K562 (cell line): ENCODE measurements around the gene MRPL11. TPM values are rescaled to one million over a fixed set of nuclear protein-coding genes. Genes with fewer than 3 reads are reported as not detected.

Source experiments
- BHLHE40 ChIP-seq: IDR thresholded peaks from 2 replicates; pipeline ENCODE4 v1.6.1; 2011; ENCODE audit warnings: low read length, improper control_type of control experiment
- CBX2 ChIP-seq: fragments of 200-600 bp; sonication (generic); IDR thresholded peaks from one replicate; pipeline ENCODE4 v1.6.1; 2012; ENCODE audit warnings: mild to moderate bottlenecking, low read length, inconsistent platforms; ENCODE audit not compliant: insufficient read depth, poor library complexity, severe bottlenecking
- CHD2 ChIP-seq: IDR thresholded peaks from 2 replicates; pipeline ENCODE4 v1.6.1; 2011; ENCODE audit warnings: low read depth, low read length
- EHMT2 ChIP-seq: fragments of 450-650 bp; IDR thresholded peaks from 2 replicates; pipeline ENCODE4 v1.6.1; 2018; ENCODE audit warnings: antibody characterized with exemption
- ETV6 ChIP-seq, 3 experiments: fragments of 150-350 bp in 1 of 3; sonication (generic) in 1 of 3; formaldehyde crosslinking in 1 of 3; IDR thresholded peaks; 2 replicates each; pipeline versions ENCODE4 v1.6.1 to v1.8.0; 2014 to 2022; ENCODE audit warnings: borderline replicate concordance in 2 of 3, low read depth in 2 of 3, antibody characterized with exemption in 1 of 3, low read length in 1 of 3, mild to moderate bottlenecking in 1 of 3, missing genetic modification reagents in 1 of 3
- KLF16 ChIP-seq: IDR thresholded peaks from 2 replicates; pipeline ENCODE4 v1.6.1; 2016; ENCODE audit warnings: antibody characterized with exemption
- MIER1 ChIP-seq: fragments of 450-650 bp; IDR thresholded peaks from 2 replicates; pipeline ENCODE4 v1.6.1; 2016; ENCODE audit warnings: antibody characterized with exemption, mild to moderate bottlenecking, low read depth
- RCOR1 ChIP-seq, 2 experiments: IDR thresholded peaks; 2 replicates each; pipeline ENCODE4 v1.6.1; 2012; ENCODE audit warnings: low read depth in 2 of 2, low read length in 2 of 2, borderline replicate concordance in 1 of 2, improper control_type of control experiment in 1 of 2
- RUNX1 ChIP-seq: sonication (generic); IDR thresholded peaks from 2 replicates; pipeline ENCODE4 v1.6.1; 2016; ENCODE audit warnings: antibody characterized with exemption, low read depth
- SNIP1 ChIP-seq: fragments of 450-650 bp; IDR thresholded peaks from 2 replicates; pipeline ENCODE4 v1.7.1; 2017; ENCODE audit warnings: low read depth, mild to moderate bottlenecking
- TEAD4 ChIP-seq, 2 experiments: sonication (generic) in 1 of 2; formaldehyde crosslinking in 1 of 2; IDR thresholded peaks; 2 replicates each; pipeline versions ENCODE4 v1.6.1 to v1.8.0; 2012 to 2022; ENCODE audit warnings: borderline replicate concordance in 1 of 2, inconsistent platforms in 1 of 2, low read length in 1 of 2, mild to moderate bottlenecking in 1 of 2, missing genetic modification reagents in 1 of 2
- polyA plus RNA-seq, 8 experiments: library from polyadenylated mRNA; depleted of rRNA in 4 of 8; stranded (reverse) in 5 of 8; unstranded in 3 of 8; fragments of >200 nt; fragmentation: Nextera tagmentation in 2 of 8; fragmentation: Illumina TruSeq in 1 of 8; extraction: Ambion mirVana in 2 of 8; extraction: Trizol in 1 of 8; gene quantifications; 2 replicates each; pipeline versions ENCODE4 v1.2.1 to v1.2.3, GENCODE V29; 2011 to 2014; ENCODE audit warnings: inconsistent platforms in 1 of 8, missing spikeins in 1 of 8
- total RNA-seq, 7 experiments: library from RNA; depleted of rRNA in 6 of 7; stranded (reverse); fragments of >200 nt in 6 of 7; fragmentation: Illumina TruSeq in 2 of 7; extraction: Trizol in 2 of 7; gene quantifications; 2 replicates each; pipeline versions ENCODE4 v1.2.1 to v1.2.3, GENCODE V29; 2011 to 2021; ENCODE audit warnings: low replicate concordance in 1 of 7
- TF ChIP-seq, protein P1 (sequence below): fragments of 250-450 bp; sonication (Bioruptor Pico); IDR thresholded peaks from 2 replicates; pipeline ENCODE4 v1.4.0; 2020; ENCODE audit warnings: mild to moderate bottlenecking, moderate library complexity, borderline replicate concordance
- TF ChIP-seq, protein P2 (sequence below): fragments of 450-650 bp; IDR thresholded peaks from 2 replicates; pipeline ENCODE4 v1.6.1; 2016; ENCODE audit warnings: mild to moderate bottlenecking, moderate library complexity

MRPL11 gene
- total and polyA plus RNA-seq, 9 of the 15 experiments (the other 6 are each of a cell fraction or from before 2014, with no cell fraction given) = 33.0 to 173 (median 91.9) TPM

DNA sequence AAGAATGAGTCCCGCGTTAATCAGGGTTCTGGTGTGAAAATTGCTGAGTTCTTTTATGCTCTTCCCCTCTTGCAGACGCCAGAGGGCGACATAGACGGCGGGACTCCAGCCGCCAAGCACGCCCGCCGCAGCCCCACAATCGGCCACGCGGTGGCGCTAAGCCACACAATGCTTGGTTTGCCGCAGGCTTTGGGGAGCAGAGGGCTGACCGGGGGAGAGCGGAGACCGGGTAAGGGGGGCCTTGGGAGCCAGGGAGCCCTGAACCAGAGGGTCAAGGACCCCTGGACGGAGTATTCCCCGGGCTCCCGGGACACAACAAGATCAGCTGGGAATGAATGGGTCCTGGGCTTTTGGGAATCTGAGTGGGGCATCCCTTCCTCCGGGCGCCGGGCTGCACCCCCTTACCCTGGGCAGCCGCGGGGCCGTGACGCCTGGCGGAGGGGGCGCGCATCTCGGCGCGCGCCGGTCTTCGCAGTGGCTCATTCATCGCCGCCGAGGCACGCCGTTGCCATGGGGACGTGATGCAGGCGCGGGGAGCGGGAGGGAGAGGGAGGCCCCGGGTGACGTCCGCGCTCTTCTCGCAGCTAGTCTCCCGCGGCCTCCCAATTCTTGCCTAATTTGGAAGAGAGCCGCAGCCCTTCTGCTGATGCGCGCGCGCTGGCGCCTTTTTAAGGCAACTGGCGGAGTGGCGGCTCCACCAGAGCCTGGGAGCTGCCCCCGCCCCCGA is 30.0 kb downstream of the MRPL11 start (continued):
- TF ChIP-seq, protein P1, sequence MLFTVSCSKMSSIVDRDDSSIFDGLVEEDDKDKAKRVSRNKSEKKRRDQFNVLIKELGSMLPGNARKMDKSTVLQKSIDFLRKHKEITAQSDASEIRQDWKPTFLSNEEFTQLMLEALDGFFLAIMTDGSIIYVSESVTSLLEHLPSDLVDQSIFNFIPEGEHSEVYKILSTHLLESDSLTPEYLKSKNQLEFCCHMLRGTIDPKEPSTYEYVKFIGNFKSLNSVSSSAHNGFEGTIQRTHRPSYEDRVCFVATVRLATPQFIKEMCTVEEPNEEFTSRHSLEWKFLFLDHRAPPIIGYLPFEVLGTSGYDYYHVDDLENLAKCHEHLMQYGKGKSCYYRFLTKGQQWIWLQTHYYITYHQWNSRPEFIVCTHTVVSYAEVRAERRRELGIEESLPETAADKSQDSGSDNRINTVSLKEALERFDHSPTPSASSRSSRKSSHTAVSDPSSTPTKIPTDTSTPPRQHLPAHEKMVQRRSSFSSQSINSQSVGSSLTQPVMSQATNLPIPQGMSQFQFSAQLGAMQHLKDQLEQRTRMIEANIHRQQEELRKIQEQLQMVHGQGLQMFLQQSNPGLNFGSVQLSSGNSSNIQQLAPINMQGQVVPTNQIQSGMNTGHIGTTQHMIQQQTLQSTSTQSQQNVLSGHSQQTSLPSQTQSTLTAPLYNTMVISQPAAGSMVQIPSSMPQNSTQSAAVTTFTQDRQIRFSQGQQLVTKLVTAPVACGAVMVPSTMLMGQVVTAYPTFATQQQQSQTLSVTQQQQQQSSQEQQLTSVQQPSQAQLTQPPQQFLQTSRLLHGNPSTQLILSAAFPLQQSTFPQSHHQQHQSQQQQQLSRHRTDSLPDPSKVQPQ (CRISPR knock-in tag) = no peak
- peak; percentile 53; the same call in 1 of the 2 replicates for TF ChIP-seq BHLHE40
- no peak for TF ChIP-seq MIER1
- TF ChIP-seq, protein P2, sequence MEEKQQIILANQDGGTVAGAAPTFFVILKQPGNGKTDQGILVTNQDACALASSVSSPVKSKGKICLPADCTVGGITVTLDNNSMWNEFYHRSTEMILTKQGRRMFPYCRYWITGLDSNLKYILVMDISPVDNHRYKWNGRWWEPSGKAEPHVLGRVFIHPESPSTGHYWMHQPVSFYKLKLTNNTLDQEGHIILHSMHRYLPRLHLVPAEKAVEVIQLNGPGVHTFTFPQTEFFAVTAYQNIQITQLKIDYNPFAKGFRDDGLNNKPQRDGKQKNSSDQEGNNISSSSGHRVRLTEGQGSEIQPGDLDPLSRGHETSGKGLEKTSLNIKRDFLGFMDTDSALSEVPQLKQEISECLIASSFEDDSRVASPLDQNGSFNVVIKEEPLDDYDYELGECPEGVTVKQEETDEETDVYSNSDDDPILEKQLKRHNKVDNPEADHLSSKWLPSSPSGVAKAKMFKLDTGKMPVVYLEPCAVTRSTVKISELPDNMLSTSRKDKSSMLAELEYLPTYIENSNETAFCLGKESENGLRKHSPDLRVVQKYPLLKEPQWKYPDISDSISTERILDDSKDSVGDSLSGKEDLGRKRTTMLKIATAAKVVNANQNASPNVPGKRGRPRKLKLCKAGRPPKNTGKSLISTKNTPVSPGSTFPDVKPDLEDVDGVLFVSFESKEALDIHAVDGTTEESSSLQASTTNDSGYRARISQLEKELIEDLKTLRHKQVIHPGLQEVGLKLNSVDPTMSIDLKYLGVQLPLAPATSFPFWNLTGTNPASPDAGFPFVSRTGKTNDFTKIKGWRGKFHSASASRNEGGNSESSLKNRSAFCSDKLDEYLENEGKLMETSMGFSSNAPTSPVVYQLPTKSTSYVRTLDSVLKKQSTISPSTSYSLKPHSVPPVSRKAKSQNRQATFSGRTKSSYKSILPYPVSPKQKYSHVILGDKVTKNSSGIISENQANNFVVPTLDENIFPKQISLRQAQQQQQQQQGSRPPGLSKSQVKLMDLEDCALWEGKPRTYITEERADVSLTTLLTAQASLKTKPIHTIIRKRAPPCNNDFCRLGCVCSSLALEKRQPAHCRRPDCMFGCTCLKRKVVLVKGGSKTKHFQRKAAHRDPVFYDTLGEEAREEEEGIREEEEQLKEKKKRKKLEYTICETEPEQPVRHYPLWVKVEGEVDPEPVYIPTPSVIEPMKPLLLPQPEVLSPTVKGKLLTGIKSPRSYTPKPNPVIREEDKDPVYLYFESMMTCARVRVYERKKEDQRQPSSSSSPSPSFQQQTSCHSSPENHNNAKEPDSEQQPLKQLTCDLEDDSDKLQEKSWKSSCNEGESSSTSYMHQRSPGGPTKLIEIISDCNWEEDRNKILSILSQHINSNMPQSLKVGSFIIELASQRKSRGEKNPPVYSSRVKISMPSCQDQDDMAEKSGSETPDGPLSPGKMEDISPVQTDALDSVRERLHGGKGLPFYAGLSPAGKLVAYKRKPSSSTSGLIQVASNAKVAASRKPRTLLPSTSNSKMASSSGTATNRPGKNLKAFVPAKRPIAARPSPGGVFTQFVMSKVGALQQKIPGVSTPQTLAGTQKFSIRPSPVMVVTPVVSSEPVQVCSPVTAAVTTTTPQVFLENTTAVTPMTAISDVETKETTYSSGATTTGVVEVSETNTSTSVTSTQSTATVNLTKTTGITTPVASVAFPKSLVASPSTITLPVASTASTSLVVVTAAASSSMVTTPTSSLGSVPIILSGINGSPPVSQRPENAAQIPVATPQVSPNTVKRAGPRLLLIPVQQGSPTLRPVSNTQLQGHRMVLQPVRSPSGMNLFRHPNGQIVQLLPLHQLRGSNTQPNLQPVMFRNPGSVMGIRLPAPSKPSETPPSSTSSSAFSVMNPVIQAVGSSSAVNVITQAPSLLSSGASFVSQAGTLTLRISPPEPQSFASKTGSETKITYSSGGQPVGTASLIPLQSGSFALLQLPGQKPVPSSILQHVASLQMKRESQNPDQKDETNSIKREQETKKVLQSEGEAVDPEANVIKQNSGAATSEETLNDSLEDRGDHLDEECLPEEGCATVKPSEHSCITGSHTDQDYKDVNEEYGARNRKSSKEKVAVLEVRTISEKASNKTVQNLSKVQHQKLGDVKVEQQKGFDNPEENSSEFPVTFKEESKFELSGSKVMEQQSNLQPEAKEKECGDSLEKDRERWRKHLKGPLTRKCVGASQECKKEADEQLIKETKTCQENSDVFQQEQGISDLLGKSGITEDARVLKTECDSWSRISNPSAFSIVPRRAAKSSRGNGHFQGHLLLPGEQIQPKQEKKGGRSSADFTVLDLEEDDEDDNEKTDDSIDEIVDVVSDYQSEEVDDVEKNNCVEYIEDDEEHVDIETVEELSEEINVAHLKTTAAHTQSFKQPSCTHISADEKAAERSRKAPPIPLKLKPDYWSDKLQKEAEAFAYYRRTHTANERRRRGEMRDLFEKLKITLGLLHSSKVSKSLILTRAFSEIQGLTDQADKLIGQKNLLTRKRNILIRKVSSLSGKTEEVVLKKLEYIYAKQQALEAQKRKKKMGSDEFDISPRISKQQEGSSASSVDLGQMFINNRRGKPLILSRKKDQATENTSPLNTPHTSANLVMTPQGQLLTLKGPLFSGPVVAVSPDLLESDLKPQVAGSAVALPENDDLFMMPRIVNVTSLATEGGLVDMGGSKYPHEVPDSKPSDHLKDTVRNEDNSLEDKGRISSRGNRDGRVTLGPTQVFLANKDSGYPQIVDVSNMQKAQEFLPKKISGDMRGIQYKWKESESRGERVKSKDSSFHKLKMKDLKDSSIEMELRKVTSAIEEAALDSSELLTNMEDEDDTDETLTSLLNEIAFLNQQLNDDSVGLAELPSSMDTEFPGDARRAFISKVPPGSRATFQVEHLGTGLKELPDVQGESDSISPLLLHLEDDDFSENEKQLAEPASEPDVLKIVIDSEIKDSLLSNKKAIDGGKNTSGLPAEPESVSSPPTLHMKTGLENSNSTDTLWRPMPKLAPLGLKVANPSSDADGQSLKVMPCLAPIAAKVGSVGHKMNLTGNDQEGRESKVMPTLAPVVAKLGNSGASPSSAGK = no peak
- TF ChIP-seq CBX2 = no peak
- TF ChIP-seq ETV6 (IDR thresholded peaks at IDR 0.05; ENCODE audit: borderline replicate concordance in 1 of 2, low read depth in 2 of 2, low read length in 1 of 2) = no peak
- no peak for TF ChIP-seq ETV6 (CRISPR knock-in tag; IDR thresholded peaks at IDR 0.05; ENCODE audit: borderline replicate concordance)
- TF ChIP-seq RUNX1 = no peak
- TF ChIP-seq EHMT2 = no peak
- peak in 1 of 2 experiments; percentile 33; a peak in 1 of 4 replicates for TF ChIP-seq RCOR1 (IDR thresholded peaks at IDR 0.05; ENCODE audit: borderline replicate concordance in 1 of 2, low read depth in 2 of 2, low read length in 2 of 2)
- peak; percentile 71; the same call in 1 of the 2 replicates for TF ChIP-seq KLF16
- no peak for TF ChIP-seq SNIP1
- TF ChIP-seq CHD2 = no peak
- TF ChIP-seq TEAD4 (IDR thresholded peaks at IDR 0.05; ENCODE audit: low read length) = peak; percentile 27
- no peak for TF ChIP-seq TEAD4 (CRISPR knock-in tag; IDR thresholded peaks at IDR 0.05; ENCODE audit: borderline replicate concordance)
